Measurements from ENCODE around the gene AFF1. TPM values are rescaled to one million over a fixed set of nuclear protein-coding genes. Genes with fewer than 3 reads are reported as not detected.
A peak's percentile ranks its signal among the peaks of the same experiment; 100 is the strongest.

Gene AFF1
- total RNA-seq, 1 donor = 21.9 TPM

DNA sequence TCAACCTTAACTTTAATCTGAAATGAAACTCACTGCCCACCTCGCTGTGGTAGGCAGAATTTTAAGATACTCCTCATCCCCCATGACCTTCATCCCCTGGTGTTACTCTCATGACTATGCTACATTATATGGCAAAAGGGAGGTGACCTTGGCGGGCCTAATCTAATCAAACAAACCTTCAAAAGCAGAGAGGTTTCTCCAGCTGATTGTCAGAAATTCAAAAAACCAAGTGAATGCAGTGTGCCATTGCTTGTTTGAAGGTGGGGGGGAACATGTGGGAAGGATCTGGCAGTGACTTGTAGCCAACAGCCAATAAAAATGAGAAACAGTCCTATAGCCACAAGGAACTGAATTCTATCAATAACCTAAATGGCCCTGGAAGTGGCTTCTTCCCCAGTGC lies 237.1 kb downstream of the AFF1 start:
- DNase-seq (ENCODE audit: low read depth) = no peak
- TF ChIP-seq, protein P1, sequence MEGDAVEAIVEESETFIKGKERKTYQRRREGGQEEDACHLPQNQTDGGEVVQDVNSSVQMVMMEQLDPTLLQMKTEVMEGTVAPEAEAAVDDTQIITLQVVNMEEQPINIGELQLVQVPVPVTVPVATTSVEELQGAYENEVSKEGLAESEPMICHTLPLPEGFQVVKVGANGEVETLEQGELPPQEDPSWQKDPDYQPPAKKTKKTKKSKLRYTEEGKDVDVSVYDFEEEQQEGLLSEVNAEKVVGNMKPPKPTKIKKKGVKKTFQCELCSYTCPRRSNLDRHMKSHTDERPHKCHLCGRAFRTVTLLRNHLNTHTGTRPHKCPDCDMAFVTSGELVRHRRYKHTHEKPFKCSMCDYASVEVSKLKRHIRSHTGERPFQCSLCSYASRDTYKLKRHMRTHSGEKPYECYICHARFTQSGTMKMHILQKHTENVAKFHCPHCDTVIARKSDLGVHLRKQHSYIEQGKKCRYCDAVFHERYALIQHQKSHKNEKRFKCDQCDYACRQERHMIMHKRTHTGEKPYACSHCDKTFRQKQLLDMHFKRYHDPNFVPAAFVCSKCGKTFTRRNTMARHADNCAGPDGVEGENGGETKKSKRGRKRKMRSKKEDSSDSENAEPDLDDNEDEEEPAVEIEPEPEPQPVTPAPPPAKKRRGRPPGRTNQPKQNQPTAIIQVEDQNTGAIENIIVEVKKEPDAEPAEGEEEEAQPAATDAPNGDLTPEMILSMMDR (IDR thresholded peaks at IDR 0.05; ENCODE audit: insufficient read depth, low read length) = no peak

DNA sequence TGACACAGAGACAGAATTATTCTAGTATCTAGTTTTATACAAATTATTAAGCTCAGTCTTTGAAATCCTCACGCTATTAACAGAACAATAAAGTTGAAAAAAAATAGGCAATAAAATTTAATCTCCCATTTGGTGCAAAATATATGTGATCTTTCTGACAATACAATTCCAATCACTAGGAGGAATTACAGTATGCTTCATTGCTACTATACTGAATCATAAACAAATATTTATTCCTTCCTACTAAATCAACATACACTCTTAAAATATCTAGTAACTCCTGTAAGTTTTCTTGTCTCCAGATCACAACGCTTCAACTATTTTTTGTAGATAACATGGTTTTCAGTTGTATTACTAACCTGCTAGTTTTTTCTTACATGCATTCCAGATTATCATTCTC lies 239.9 kb downstream of the AFF1 start:
- TF ChIP-seq, protein P1 (IDR thresholded peaks at IDR 0.05; ENCODE audit: insufficient read depth, low read length) = no peak
- no peak for DNase-seq (ENCODE audit: low read depth)
- no peak overlapping the region for H3K4me3 ChIP-seq (ENCODE audit: low read depth, low read length)

More for the DNA sequence above, 237.1 kb downstream of the AFF1 start:
- no peak overlapping the region for H3K4me3 ChIP-seq (ENCODE audit: low read depth, low read length)

DNA sequence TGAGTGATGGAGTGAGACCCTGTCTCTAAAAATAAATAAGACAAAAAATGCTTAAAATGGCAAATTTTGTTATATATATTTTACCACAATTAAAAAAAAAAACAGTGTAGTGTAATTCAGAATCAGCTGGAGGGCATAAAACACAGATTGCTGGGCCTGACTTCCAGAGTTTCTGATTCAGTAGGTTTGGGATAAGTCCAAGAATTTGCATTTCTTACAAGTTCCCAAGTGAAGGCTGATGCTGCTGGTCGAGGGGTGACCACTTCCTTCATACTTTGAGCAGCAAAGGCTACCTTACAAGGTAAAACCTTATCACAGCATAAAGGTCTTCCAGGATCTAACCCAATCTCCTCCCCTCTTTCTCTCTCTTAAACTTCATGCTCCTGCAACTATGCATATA lies 244.9 kb downstream of the AFF1 start:
- no peak overlapping the region for H3K4me3 ChIP-seq (ENCODE audit: low read depth, low read length)
- peak; percentile 27 for DNase-seq (ENCODE audit: low read depth)
- TF ChIP-seq, protein P1 (IDR thresholded peaks at IDR 0.05; ENCODE audit: insufficient read depth, low read length) = no peak

DNA sequence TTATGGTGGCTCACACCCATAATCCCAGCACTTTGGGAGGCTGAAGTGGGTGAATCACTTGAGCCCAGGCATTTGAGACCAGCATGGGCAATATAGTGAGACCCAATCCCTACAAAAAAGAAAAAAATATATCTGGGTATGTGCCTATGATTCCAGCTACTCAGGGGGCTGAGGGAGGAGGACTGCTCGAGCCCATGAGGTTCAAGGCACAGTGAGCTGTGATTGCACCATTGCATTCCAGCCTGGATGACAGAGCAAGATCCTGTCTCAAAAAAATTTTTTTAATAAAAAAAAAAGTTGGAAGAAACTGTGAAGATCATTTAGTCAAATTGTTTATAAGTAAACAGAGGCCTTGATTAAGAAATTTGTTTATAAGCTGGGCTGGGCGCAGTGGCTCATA lies 246.0 kb downstream of the AFF1 start:
- no peak overlapping the region for H3K4me3 ChIP-seq (ENCODE audit: low read depth, low read length)
- TF ChIP-seq, protein P1 (IDR thresholded peaks at IDR 0.05; ENCODE audit: insufficient read depth, low read length) = no peak
- DNase-seq (ENCODE audit: low read depth) = peak; percentile 4

DNA sequence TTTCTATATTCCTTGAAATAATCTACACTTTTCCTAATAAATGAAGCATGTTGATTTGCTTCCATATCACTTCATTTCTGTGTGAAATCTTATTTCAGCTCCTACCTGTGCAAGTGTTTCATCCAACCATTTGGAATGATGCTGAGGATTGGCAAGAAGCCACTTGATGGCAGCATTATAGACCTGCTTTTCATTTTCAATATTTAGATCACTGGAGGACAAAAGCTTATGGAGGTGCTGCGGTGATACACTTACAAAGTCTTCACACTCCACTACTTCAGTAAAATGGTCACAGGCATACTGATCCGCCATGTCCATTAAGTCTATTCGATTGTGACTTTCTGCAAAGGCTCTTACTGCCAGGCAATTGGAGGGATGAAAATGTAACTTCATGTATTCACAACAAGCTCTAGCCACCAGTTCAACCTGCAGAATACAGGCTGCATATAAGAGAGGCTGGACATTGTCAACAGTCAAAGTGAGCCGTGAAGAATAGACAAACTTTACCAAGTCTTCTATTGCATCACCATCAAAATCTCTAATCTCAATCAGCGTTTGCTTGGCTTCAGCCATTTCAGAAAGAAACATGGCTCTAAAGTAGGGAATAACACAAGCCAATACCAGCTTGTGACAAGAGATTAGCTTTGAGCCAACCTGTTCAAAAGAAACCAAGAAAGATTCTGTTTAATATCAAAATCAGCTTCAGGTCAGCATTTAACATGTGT lies 250.5 kb downstream of the AFF1 start:
- H3K4me3 ChIP-seq (ENCODE audit: low read depth, low read length) = no peak overlapping the region
- no peak for DNase-seq (ENCODE audit: low read depth)
- TF ChIP-seq, protein P1 (IDR thresholded peaks at IDR 0.05; ENCODE audit: insufficient read depth, low read length) = no peak

DNA sequence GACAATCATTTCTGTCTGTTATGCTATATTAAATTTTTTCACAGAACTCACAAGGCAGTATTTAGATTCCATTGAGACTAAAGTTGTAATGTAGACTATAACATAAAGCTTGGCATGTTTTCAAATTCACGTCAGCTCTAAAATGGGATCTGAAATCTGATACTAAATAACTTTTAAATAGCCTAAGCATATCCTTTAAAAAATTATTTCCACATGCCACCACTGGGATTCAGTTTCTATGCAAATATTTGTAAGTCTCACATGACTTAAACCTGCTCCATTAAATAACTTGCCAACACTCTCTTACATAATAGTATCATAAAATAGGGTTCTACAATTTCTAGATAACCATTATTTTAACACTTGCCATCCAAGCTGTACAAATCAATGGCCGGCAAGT lies 253.2 kb downstream of the AFF1 start:
- peak; percentile 20 for DNase-seq (ENCODE audit: low read depth)

More for the DNA sequence above, 253.2 kb downstream of the AFF1 start:
- TF ChIP-seq, protein P1 (IDR thresholded peaks at IDR 0.05; ENCODE audit: insufficient read depth, low read length) = no peak
- H3K4me3 ChIP-seq (ENCODE audit: low read depth, low read length) = no peak overlapping the region

All from fibroblast of the aortic adventitia (primary cell).